Kidney (tissue), 14 donors: ENCODE results near the gene R3HDM1. TPM values are rescaled to one million over a fixed set of nuclear protein-coding genes. Genes with fewer than 3 reads are reported as not detected.
A peak's percentile ranks its signal among the peaks of the same experiment; 100 is the strongest.

Source experiments
- DNase-seq, 5 donors: peaks; one replicate each; pipeline ENCODE4 v3.0.0-alpha.2; 2013 to 2020
- FAIRE-seq: peaks from 2 replicates; lab custom pipeline; 2012; peaks lifted over from hg19 to GRCh38; lab: Jason Lieb, UNC
- H3K27ac ChIP-seq, 2 donors: one replicate each; pipeline ENCODE4 v1.7.0; 2013; ENCODE audit warnings: low read depth in 2 of 2, low read length in 2 of 2, inconsistent platforms in 1 of 2
- H3K27me3 ChIP-seq: one replicate; pipeline ENCODE4 v1.7.1; 2013; ENCODE audit warnings: low read length, inconsistent platforms; ENCODE audit not compliant: control insufficient read depth, insufficient read depth
- H3K36me3 ChIP-seq, 3 donors: one replicate each; pipeline versions ENCODE4 v1.7.0 to v1.7.1; 2013; ENCODE audit warnings: low read length in 3 of 3, control low read depth in 1 of 3, inconsistent platforms in 1 of 3; ENCODE audit not compliant: insufficient read depth in 3 of 3, control insufficient read depth in 2 of 3
- H3K4me1 ChIP-seq, 3 donors: one replicate each; pipeline versions ENCODE4 v1.7.0 to v1.7.1; 2013; ENCODE audit warnings: low read length in 3 of 3, inconsistent platforms in 1 of 3, low read depth in 1 of 3; ENCODE audit not compliant: control insufficient read depth in 2 of 3, insufficient read depth in 2 of 3
- H3K4me3 ChIP-seq, 3 donors: one replicate each; pipeline versions ENCODE4 v1.7.0 to v1.8.1; 2013; ENCODE audit warnings: low read length in 3 of 3, control low read depth in 1 of 3, inconsistent platforms in 1 of 3
- H3K9ac ChIP-seq, 3 donors: one replicate each; pipeline versions ENCODE4 v1.7.0 to v1.7.1; 2013; ENCODE audit warnings: low read length in 3 of 3, control low read depth in 1 of 3, inconsistent platforms in 1 of 3
- H3K9me3 ChIP-seq, 3 donors: one replicate each; pipeline versions ENCODE4 v1.7.0 to v1.7.1; 2013; ENCODE audit warnings: low read length in 3 of 3, control low read depth in 1 of 3, inconsistent platforms in 1 of 3; ENCODE audit not compliant: control insufficient read depth in 2 of 3, insufficient read depth in 1 of 3
- intact Hi-C: fragments of 100-400 bp; cut with DNase I; formaldehyde crosslinking; loops from one replicate; pipeline ENCODE4 v1.11.1; 2022
- polyA plus RNA-seq: library from polyadenylated mRNA; stranded (reverse); fragments of 350-450 nt; fragmentation: Illumina TruSeq; extraction: RNeasy Lipid Tissue Mini Kit (QIAGEN cat#74804); gene quantifications from one replicate; pipeline ENCODE4 v1.2.3, GENCODE V29; 2014; ENCODE audit warnings: low read depth, low replicate concordance; ENCODE audit not compliant: insufficient read depth
- total RNA-seq: library from RNA; stranded (reverse); fragmentation: NEBNext Ultra II Directional; extraction: Animal tissue kit (Norgen Biotek cat#: 25700); gene quantifications from one replicate; pipeline ENCODE4 v1.2.1, GENCODE V29; 2021
- TF ChIP-seq, protein P1 (sequence below): IDR thresholded peaks from 3 replicates; pipeline ENCODE4 v1.5.1; 2012; ENCODE audit warnings: mild to moderate bottlenecking, moderate library complexity, borderline replicate concordance; ENCODE audit not compliant: insufficient read depth; ENCODE audit errors: extremely low read depth
- donor health status: control.
- donor health status: control.
- donor health status: control.
- donor health status: control.
- donor health status: control.
- donor health status: DM: yes; HTN: yes; CAD: no.
- donor health status: Normal renal cell carcinoma (clear cell type).

Gene R3HDM1
- total and polyA plus RNA-seq, 2 donors from 2014 or later = 9.2 to 31.8 TPM

DNA sequence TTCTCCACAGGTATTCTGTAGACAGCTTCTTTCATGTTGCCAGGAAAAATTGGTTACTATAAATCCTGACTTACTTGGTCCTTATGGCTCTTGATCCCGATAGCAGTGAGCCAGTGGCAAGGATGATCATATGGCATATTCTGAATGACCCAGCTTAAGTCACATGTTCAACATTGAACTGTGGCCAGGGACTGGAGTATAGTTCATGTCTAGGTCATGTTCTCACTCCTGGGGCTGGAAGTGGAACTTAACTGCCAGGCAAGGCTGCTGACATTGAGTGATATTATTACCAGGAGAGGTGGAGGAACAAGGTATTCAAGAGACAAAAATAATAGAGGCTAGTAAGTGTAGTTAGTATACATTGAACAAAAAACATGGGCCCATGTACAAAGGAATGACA lies 26.2 kb downstream of the R3HDM1 start:
- TF ChIP-seq, protein P1, sequence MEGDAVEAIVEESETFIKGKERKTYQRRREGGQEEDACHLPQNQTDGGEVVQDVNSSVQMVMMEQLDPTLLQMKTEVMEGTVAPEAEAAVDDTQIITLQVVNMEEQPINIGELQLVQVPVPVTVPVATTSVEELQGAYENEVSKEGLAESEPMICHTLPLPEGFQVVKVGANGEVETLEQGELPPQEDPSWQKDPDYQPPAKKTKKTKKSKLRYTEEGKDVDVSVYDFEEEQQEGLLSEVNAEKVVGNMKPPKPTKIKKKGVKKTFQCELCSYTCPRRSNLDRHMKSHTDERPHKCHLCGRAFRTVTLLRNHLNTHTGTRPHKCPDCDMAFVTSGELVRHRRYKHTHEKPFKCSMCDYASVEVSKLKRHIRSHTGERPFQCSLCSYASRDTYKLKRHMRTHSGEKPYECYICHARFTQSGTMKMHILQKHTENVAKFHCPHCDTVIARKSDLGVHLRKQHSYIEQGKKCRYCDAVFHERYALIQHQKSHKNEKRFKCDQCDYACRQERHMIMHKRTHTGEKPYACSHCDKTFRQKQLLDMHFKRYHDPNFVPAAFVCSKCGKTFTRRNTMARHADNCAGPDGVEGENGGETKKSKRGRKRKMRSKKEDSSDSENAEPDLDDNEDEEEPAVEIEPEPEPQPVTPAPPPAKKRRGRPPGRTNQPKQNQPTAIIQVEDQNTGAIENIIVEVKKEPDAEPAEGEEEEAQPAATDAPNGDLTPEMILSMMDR = no peak
- intact Hi-C loops = no loop called here
- Histone ChIP-seq H3K4me3 (no peak overlapping the region), H3K27ac (no peak overlapping the region), H3K9ac (no peak overlapping the region), H3K9me3 (no peaks in the 10 kb centered on the region), H3K4me1 (peaks cover 0 to 4% (median 0%) of the 10 kb centered on the region in 3 donors), H3K36me3 (no peaks in the 10 kb centered on the region), H3K27me3 (no peaks in the 10 kb centered on the region)
- FAIRE-seq = no peak
- DNase-seq = no peak

DNA sequence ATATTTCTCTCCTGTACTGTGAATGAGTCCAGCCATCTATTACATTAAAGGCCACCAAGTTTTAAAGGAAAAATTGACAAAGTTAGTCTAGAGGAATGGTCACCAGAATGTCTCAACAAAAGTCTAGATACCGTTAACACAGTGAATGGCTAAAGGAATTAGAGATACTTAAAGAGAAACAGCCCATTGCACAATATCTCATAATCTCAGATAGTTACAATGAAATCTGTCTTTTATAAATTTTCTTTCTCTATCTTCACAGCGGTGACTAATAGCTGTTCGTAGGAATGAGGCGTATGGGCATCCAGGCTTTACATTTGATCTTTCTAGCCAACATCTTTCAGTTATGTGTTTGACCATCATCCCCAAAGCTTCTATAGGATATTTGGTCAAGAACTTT lies 30.6 kb downstream of the R3HDM1 start:
- TF ChIP-seq, protein P1 = no peak
- Histone ChIP-seq H3K9me3 (no peaks in the 10 kb centered on the region), H3K27ac (no peak overlapping the region), H3K36me3 (no peaks in the 10 kb centered on the region), H3K9ac (no peak overlapping the region), H3K4me3 (no peak overlapping the region), H3K4me1 (peaks cover 0 to 4% (median 0%) of the 10 kb centered on the region in 3 donors), H3K27me3 (no peaks in the 10 kb centered on the region)
- DNase-seq (no peak), FAIRE-seq (no peak)
- intact Hi-C loops = no loop called here

DNA sequence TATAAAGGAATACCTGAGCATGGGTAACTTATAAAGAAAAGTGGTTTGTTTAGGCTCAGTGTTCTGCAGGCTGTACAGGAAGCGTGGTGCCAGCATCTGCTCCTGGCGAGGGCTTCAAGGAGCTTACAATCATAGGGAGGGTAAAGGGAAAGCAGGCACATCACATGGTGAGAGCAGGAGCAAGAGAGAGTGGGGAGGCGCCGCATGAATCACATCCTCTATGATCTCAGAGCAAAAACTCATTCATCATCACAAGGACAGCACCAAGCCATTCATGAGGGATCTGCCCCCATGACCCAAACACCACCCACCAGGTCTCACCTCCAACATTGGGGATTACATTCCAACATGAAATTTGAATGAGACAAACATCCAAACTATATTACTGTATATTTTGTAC lies 32.5 kb downstream of the R3HDM1 start:
- intact Hi-C loops = no loop called here
- FAIRE-seq = no peak
- Histone ChIP-seq H3K9ac (no peak overlapping the region), H3K4me3 (no peak overlapping the region), H3K27ac (no peak overlapping the region), H3K36me3 (no peaks in the 10 kb centered on the region), H3K4me1 (no peaks in the 10 kb centered on the region), H3K27me3 (no peaks in the 10 kb centered on the region), H3K9me3 (no peaks in the 10 kb centered on the region)
- DNase-seq = no peak
- TF ChIP-seq, protein P1 = no peak

DNA sequence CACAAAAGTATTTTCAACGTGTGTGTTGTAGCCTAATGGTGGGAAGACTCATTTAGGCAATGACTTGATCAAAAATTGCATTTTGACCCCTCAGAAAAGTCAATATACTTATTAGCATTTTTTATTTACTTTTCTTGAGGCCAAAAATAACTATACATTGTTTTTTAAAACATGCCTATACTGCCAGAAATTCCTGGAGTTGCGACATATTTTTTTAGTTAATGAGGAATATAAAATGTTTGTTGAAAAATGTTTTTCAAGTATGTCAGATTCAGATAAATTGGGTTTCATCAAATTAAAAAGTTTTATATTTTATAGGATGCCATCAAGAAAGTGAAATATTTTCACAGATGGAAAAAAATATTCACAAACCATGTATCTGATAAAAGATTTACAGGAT lies 39.6 kb downstream of the R3HDM1 start:
- H3K9me3 ChIP-seq = no peaks in the 10 kb centered on the region
- no peaks in the 10 kb centered on the region for H3K36me3 ChIP-seq
- H3K4me3 ChIP-seq = no peak overlapping the region
- FAIRE-seq (peak; percentile 86), DNase-seq (no peak)
- no peaks in the 10 kb centered on the region for H3K4me1 ChIP-seq
- intact Hi-C loops = no loop called here
- H3K27ac ChIP-seq = no peak overlapping the region
- TF ChIP-seq, protein P1 = no peak
- H3K27me3 ChIP-seq = no peaks in the 10 kb centered on the region
- no peak overlapping the region for H3K9ac ChIP-seq
